ENCODE data around the gene NUP205.

The NUP205 gene

GRCh38 chr7:135683609-135684008 is 125.9 kb downstream of the NUP205 start:
- no peak overlapping the region for H2BK15ac ChIP-seq (ENCODE audit: low read length)
- peaks cover 9 to 48% of the 10 kb centered on the region in 2 donors for H3K36me3 ChIP-seq (replicated peaks in 1 of 2; ENCODE audit: control insufficient read depth in 2 of 2, insufficient read depth in 2 of 2, low read length in 2 of 2)
- no peaks in the 10 kb centered on the region for H3K4me1 ChIP-seq (ENCODE audit: control insufficient read depth in 2 of 2, insufficient read depth in 1 of 2, low read depth in 1 of 2, low read length in 2 of 2)
- no peak overlapping the region for H3K9ac ChIP-seq (ENCODE audit: low read depth, low read length, poor library complexity)
- WGBS, 2 donors (ENCODE audit: extremely low coverage in 2 of 2, insufficient read length in 2 of 2, insufficient replicate concordance in 1 of 2), result no CpG with 5 or more reads among the region's 3 CpGs
- H3K4me3 ChIP-seq (ENCODE audit: low read length in 2 of 2), result no peak overlapping the region
- no peak overlapping the region for H4K8ac ChIP-seq (ENCODE audit: low read depth, low read length)
- no peak overlapping the region for H3K14ac ChIP-seq (ENCODE audit: low read length)
- H2AFZ ChIP-seq (ENCODE audit: low read length), result no peak overlapping the region
- no peaks in the 10 kb centered on the region for H3K27me3 ChIP-seq (ENCODE audit: control insufficient read depth in 3 of 3, insufficient read depth in 3 of 3, low read depth in 1 of 3, low read length in 3 of 3)
- H2BK5ac ChIP-seq (ENCODE audit: low read length), result no peak overlapping the region
- H3K27ac ChIP-seq (replicated peaks; ENCODE audit: low read length), result no peak overlapping the region
- no peak overlapping the region for H2AK5ac ChIP-seq (ENCODE audit: low read depth, low read length)
- no peak overlapping the region for H2BK120ac ChIP-seq (ENCODE audit: low read depth, low read length)
- H3K23ac ChIP-seq (ENCODE audit: low read depth, low read length, poor library complexity), result no peak overlapping the region
- no peak overlapping the region for H2BK12ac ChIP-seq (ENCODE audit: low read length)
- H3K4ac ChIP-seq (ENCODE audit: low read length), result no peak overlapping the region
- H3K9me3 ChIP-seq (replicated peaks in 1 of 2; ENCODE audit: control insufficient read depth in 2 of 2, insufficient read depth in 1 of 2, low read depth in 1 of 2, low read length in 2 of 2), result no peaks in the 10 kb centered on the region
- H3K79me1 ChIP-seq (ENCODE audit: low read depth, low read length), result peaks cover 4% of the 10 kb centered on the region
- H3K18ac ChIP-seq (ENCODE audit: low read length), result no peak overlapping the region
- H3K4me2 ChIP-seq (ENCODE audit: insufficient read depth, low read length, poor library complexity, severe bottlenecking), result no peak overlapping the region
- DNase-seq (ENCODE audit: low spot score), result no peak
- no peak overlapping the region for H4K91ac ChIP-seq (ENCODE audit: low read depth, low read length, poor library complexity)

GRCh38 chr7:135684136-135684535 is 126.4 kb downstream of the NUP205 start:
- Histone ChIP-seq H3K27me3 (ENCODE audit: control insufficient read depth in 3 of 3, insufficient read depth in 3 of 3, low read depth in 1 of 3, low read length in 3 of 3) (no peaks in the 10 kb centered on the region), H3K9me3 (replicated peaks in 1 of 2; ENCODE audit: control insufficient read depth in 2 of 2, insufficient read depth in 1 of 2, low read depth in 1 of 2, low read length in 2 of 2) (no peaks in the 10 kb centered on the region), H2BK15ac (ENCODE audit: low read length) (no peak overlapping the region), H3K23ac (ENCODE audit: low read depth, low read length, poor library complexity) (no peak overlapping the region), H3K4ac (ENCODE audit: low read length) (no peak overlapping the region), H3K9ac (ENCODE audit: low read depth, low read length, poor library complexity) (no peak overlapping the region), H2BK12ac (ENCODE audit: low read length) (no peak overlapping the region), H4K8ac (ENCODE audit: low read depth, low read length) (no peak overlapping the region), H3K14ac (ENCODE audit: low read length) (no peak overlapping the region), H3K4me3 (ENCODE audit: low read length in 2 of 2) (no peak overlapping the region), H3K4me1 (ENCODE audit: control insufficient read depth in 2 of 2, insufficient read depth in 1 of 2, low read depth in 1 of 2, low read length in 2 of 2) (no peaks in the 10 kb centered on the region), H3K4me2 (ENCODE audit: insufficient read depth, low read length, poor library complexity, severe bottlenecking) (no peak overlapping the region), H2AFZ (ENCODE audit: low read length) (no peak overlapping the region), H3K79me1 (ENCODE audit: low read depth, low read length) (peaks cover 4% of the 10 kb centered on the region), H2BK5ac (ENCODE audit: low read length) (no peak overlapping the region), H2AK5ac (ENCODE audit: low read depth, low read length) (no peak overlapping the region), H3K18ac (ENCODE audit: low read length) (no peak overlapping the region), H3K36me3 (replicated peaks in 1 of 2; ENCODE audit: control insufficient read depth in 2 of 2, insufficient read depth in 2 of 2, low read length in 2 of 2) (peaks cover 9 to 47% of the 10 kb centered on the region in 2 donors), H3K27ac (replicated peaks; ENCODE audit: low read length) (no peak overlapping the region), H2BK120ac (ENCODE audit: low read depth, low read length) (no peak overlapping the region), H4K91ac (ENCODE audit: low read depth, low read length, poor library complexity) (no peak overlapping the region)
- WGBS, 2 donors (ENCODE audit: extremely low coverage in 2 of 2, insufficient read length in 2 of 2, insufficient replicate concordance in 1 of 2), result no CpG with 5 or more reads among the region's 3 CpGs
- DNase-seq (ENCODE audit: low spot score), result no peak

- Histone ChIP-seq H3K27ac (replicated peaks; ENCODE audit: low read length) (no peak overlapping the region), H3K9ac (ENCODE audit: low read depth, low read length, poor library complexity) (peak overlapping the region; percentile 31), H2AFZ (ENCODE audit: low read length) (no peak overlapping the region), H3K4me3 (ENCODE audit: low read length in 2 of 2) (no peak overlapping the region), H4K8ac (ENCODE audit: low read depth, low read length) (no peak overlapping the region), H2BK15ac (ENCODE audit: low read length) (no peak overlapping the region), H3K36me3 (replicated peaks in 1 of 2; ENCODE audit: control insufficient read depth in 2 of 2, insufficient read depth in 2 of 2, low read length in 2 of 2) (peaks cover 10 to 47% of the 10 kb centered on the region in 2 donors), H2BK120ac (ENCODE audit: low read depth, low read length) (no peak overlapping the region), H3K4me2 (ENCODE audit: insufficient read depth, low read length, poor library complexity, severe bottlenecking) (no peak overlapping the region), H3K14ac (ENCODE audit: low read length) (no peak overlapping the region), H3K27me3 (ENCODE audit: control insufficient read depth in 3 of 3, insufficient read depth in 3 of 3, low read depth in 1 of 3, low read length in 3 of 3) (no peaks in the 10 kb centered on the region), H2BK5ac (ENCODE audit: low read length) (no peak overlapping the region), H3K79me1 (ENCODE audit: low read depth, low read length) (peaks cover 4% of the 10 kb centered on the region), H4K91ac (ENCODE audit: low read depth, low read length, poor library complexity) (no peak overlapping the region), H3K9me3 (replicated peaks in 1 of 2; ENCODE audit: control insufficient read depth in 2 of 2, insufficient read depth in 1 of 2, low read depth in 1 of 2, low read length in 2 of 2) (no peaks in the 10 kb centered on the region), H3K18ac (ENCODE audit: low read length) (no peak overlapping the region), H3K4ac (ENCODE audit: low read length) (no peak overlapping the region), H3K4me1 (ENCODE audit: control insufficient read depth in 2 of 2, insufficient read depth in 1 of 2, low read depth in 1 of 2, low read length in 2 of 2) (no peaks in the 10 kb centered on the region), H2AK5ac (ENCODE audit: low read depth, low read length) (no peak overlapping the region), H2BK12ac (ENCODE audit: low read length) (no peak overlapping the region), H3K23ac (ENCODE audit: low read depth, low read length, poor library complexity) (no peak overlapping the region)
- no peak for DNase-seq (ENCODE audit: low spot score)
- WGBS, 2 donors (ENCODE audit: extremely low coverage in 2 of 2, insufficient read length in 2 of 2, insufficient replicate concordance in 1 of 2), result no CpG with 5 or more reads among the region's 5 CpGs
These were observed 127.0 kb downstream of the NUP205 start for GRCh38 chr7:135684699-135685098.

- Histone ChIP-seq H2BK5ac (ENCODE audit: low read length) (no peak overlapping the region), H2BK12ac (ENCODE audit: low read length) (no peak overlapping the region), H3K18ac (ENCODE audit: low read length) (no peak overlapping the region), H3K4me2 (ENCODE audit: insufficient read depth, low read length, poor library complexity, severe bottlenecking) (no peak overlapping the region), H2AK5ac (ENCODE audit: low read depth, low read length) (no peak overlapping the region), H4K8ac (ENCODE audit: low read depth, low read length) (peak overlapping the region; percentile 84), H2BK120ac (ENCODE audit: low read depth, low read length) (no peak overlapping the region), H3K14ac (ENCODE audit: low read length) (peak overlapping the region; percentile 63), H3K4me3 (ENCODE audit: low read length in 2 of 2) (no peak overlapping the region), H3K9me3 (replicated peaks in 1 of 2; ENCODE audit: control insufficient read depth in 2 of 2, insufficient read depth in 1 of 2, low read depth in 1 of 2, low read length in 2 of 2) (no peaks in the 10 kb centered on the region), H3K9ac (ENCODE audit: low read depth, low read length, poor library complexity) (peak overlapping the region; percentile 31), H4K91ac (ENCODE audit: low read depth, low read length, poor library complexity) (no peak overlapping the region), H3K79me1 (ENCODE audit: low read depth, low read length) (peaks cover 4% of the 10 kb centered on the region), H2BK15ac (ENCODE audit: low read length) (no peak overlapping the region), H3K27ac (replicated peaks; ENCODE audit: low read length) (no peak overlapping the region), H3K23ac (ENCODE audit: low read depth, low read length, poor library complexity) (no peak overlapping the region), H3K4ac (ENCODE audit: low read length) (no peak overlapping the region), H2AFZ (ENCODE audit: low read length) (no peak overlapping the region), H3K27me3 (ENCODE audit: control insufficient read depth in 3 of 3, insufficient read depth in 3 of 3, low read depth in 1 of 3, low read length in 3 of 3) (no peaks in the 10 kb centered on the region), H3K36me3 (replicated peaks in 1 of 2; ENCODE audit: control insufficient read depth in 2 of 2, insufficient read depth in 2 of 2, low read length in 2 of 2) (peaks cover 10 to 47% of the 10 kb centered on the region in 2 donors), H3K4me1 (ENCODE audit: control insufficient read depth in 2 of 2, insufficient read depth in 1 of 2, low read depth in 1 of 2, low read length in 2 of 2) (peaks cover 0 to 1% of the 10 kb centered on the region in 2 donors)
- WGBS, 2 donors (ENCODE audit: extremely low coverage in 2 of 2, insufficient read length in 2 of 2, insufficient replicate concordance in 1 of 2), result no CpG with 5 or more reads among the region's 9 CpGs
- DNase-seq (ENCODE audit: low spot score), result no peak
These were observed 127.8 kb downstream of the NUP205 start for GRCh38 chr7:135685306-135686084.

Data from neuronal stem cell (in vitro differentiated cells).